ENCODE results near the gene MB21D2.

- TF ChIP-seq CTCF (IDR thresholded peaks at IDR 0.05), result no peak
- no peak for TF ChIP-seq POLR2A (IDR thresholded peaks at IDR 0.05)
Observed at GRCh38 chr3:192892981-192893700, 24.5 kb downstream of the MB21D2 start.
